HG03159 (cell line): ENCODE measurements around the gene LRRC37B.
"Not testable (repeated sequence)": the region's sequence is repeated elsewhere in the genome, so short reads cannot be mapped to it uniquely, and the experiment has no call there.

ENCODE experiments used
- ATAC-seq: cut with Tn5 transposase; IDR thresholded peaks from one replicate; pipeline ENCODE4 v1.9.1; 2021; ENCODE audit warnings: mild to moderate bottlenecking, moderate library complexity; ENCODE audit not compliant: unreplicated experiment

LRRC37B gene

GRCh38 chr17:32084942-32085829 is 78.0 kb downstream of the LRRC37B start:
- not testable (repeated sequence) for ATAC-seq

- not testable (repeated sequence) for ATAC-seq
Measured at GRCh38 chr17:32086833-32087232, 79.7 kb downstream of the LRRC37B start.

GRCh38 chr17:32092062-32092461 is 84.9 kb downstream of the LRRC37B start:
- ATAC-seq: not testable (repeated sequence)

- no peak for ATAC-seq
Measured at GRCh38 chr17:32099686-32100085, 92.5 kb downstream of the LRRC37B start.

GRCh38 chr17:32100323-32100722 is 93.1 kb downstream of the LRRC37B start:
- not testable (repeated sequence) for ATAC-seq

- no peak for ATAC-seq
Measured at GRCh38 chr17:32100971-32101631, 93.9 kb downstream of the LRRC37B start.

- ATAC-seq: no peak
Measured at GRCh38 chr17:32102172-32102571, 95.0 kb downstream of the LRRC37B start.

GRCh38 chr17:32102646-32103186 is 95.5 kb downstream of the LRRC37B start:
- ATAC-seq: no peak
